Nephron progenitor cell (in vitro differentiated cells): ENCODE measurements around the gene ZDHHC3.

ENCODE experiments used
- DNase-seq: peaks from one replicate; pipeline ENCODE4 v3.0.0; 2021
- H3K27ac Mint-ChIP-seq: 2 replicates; pipeline ENCODE4 v1.8.0; 2021; ENCODE audit warnings: mild to moderate bottlenecking, moderate library complexity, mixed read lengths
- H3K27me3 Mint-ChIP-seq: 2 replicates; pipeline ENCODE4 v1.8.0; 2021; ENCODE audit warnings: mild to moderate bottlenecking, low read depth, mixed read lengths; ENCODE audit not compliant: poor library complexity
- H3K36me3 Mint-ChIP-seq: 2 replicates; pipeline ENCODE4 v1.8.0; 2021; ENCODE audit warnings: low read depth, mixed read lengths
- H3K4me1 Mint-ChIP-seq: 2 replicates; pipeline ENCODE4 v1.8.0; 2021; ENCODE audit warnings: mixed read lengths
- H3K4me3 Mint-ChIP-seq: 2 replicates; pipeline ENCODE4 v1.8.0; 2021; ENCODE audit warnings: mild to moderate bottlenecking, moderate library complexity, mixed read lengths
- H3K9me3 Mint-ChIP-seq: 2 replicates; pipeline ENCODE4 v1.8.0; 2021; ENCODE audit warnings: mild to moderate bottlenecking, moderate library complexity, mixed read lengths
- TF ChIP-seq, protein P1 (sequence below): fragments of 200-600 bp; sonication (generic); IDR thresholded peaks from 2 replicates; pipeline ENCODE4 v1.5.0; 2021; ENCODE audit warnings: antibody characterized with exemption

The ZDHHC3 gene

GRCh38 chr3:44913868-44914468 lies 62.0 kb downstream of the ZDHHC3 start:
- Mint-ChIP-seq H3K36me3 (peaks cover 5% of the 10 kb centered on the region), H3K4me1 (peaks cover 17% of the 10 kb centered on the region), H3K27me3 (peaks cover 13% of the 10 kb centered on the region), H3K9me3 (peaks cover 8% of the 10 kb centered on the region), H3K27ac (no peak overlapping the region), H3K4me3 (no peak overlapping the region)
- peak; percentile 78 for DNase-seq
- TF ChIP-seq, protein P1, sequence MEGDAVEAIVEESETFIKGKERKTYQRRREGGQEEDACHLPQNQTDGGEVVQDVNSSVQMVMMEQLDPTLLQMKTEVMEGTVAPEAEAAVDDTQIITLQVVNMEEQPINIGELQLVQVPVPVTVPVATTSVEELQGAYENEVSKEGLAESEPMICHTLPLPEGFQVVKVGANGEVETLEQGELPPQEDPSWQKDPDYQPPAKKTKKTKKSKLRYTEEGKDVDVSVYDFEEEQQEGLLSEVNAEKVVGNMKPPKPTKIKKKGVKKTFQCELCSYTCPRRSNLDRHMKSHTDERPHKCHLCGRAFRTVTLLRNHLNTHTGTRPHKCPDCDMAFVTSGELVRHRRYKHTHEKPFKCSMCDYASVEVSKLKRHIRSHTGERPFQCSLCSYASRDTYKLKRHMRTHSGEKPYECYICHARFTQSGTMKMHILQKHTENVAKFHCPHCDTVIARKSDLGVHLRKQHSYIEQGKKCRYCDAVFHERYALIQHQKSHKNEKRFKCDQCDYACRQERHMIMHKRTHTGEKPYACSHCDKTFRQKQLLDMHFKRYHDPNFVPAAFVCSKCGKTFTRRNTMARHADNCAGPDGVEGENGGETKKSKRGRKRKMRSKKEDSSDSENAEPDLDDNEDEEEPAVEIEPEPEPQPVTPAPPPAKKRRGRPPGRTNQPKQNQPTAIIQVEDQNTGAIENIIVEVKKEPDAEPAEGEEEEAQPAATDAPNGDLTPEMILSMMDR, result peak; percentile 87

GRCh38 chr3:44910693-44911092 lies 65.3 kb downstream of the ZDHHC3 start:
- peaks cover 13% of the 10 kb centered on the region for H3K27me3 Mint-ChIP-seq
- H3K27ac Mint-ChIP-seq, result no peak overlapping the region
- no peak for DNase-seq
- H3K4me3 Mint-ChIP-seq, result no peak overlapping the region
- peaks cover 8% of the 10 kb centered on the region for H3K9me3 Mint-ChIP-seq
- H3K4me1 Mint-ChIP-seq, result peaks cover 34% of the 10 kb centered on the region
- no peaks in the 10 kb centered on the region for H3K36me3 Mint-ChIP-seq
- TF ChIP-seq, protein P1, result no peak

GRCh38 chr3:44909063-44909462 lies 66.9 kb downstream of the ZDHHC3 start:
- H3K9me3 Mint-ChIP-seq, result peaks cover 8% of the 10 kb centered on the region
- no peak overlapping the region for H3K27ac Mint-ChIP-seq
- no peaks in the 10 kb centered on the region for H3K36me3 Mint-ChIP-seq
- peaks cover 36% of the 10 kb centered on the region for H3K4me1 Mint-ChIP-seq
- no peak overlapping the region for H3K4me3 Mint-ChIP-seq
- TF ChIP-seq, protein P1, result no peak
- DNase-seq, result no peak
- H3K27me3 Mint-ChIP-seq, result peaks cover 8% of the 10 kb centered on the region

DNA sequence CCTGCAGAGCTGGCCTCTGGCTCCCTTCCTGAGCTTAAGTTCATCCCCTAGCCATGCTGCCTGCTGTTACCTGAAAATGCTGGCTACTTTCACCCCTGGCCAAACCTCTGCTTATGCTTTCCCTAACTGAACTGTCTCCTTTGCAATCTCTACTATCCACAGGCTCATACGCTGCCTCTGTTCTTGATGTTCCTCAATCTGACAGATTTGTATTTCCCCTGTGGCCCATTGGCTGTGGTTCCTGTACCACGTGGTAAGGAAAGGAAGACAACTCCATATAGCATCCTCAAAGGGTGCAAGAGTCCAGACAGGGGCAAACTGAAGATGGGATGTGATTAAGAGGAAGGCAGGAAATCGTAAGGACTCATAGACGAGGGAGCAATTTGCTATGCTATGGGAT lies 68.4 kb downstream of the ZDHHC3 start:
- Mint-ChIP-seq H3K4me1 (peaks cover 40% of the 10 kb centered on the region), H3K27ac (no peak overlapping the region), H3K36me3 (no peaks in the 10 kb centered on the region), H3K9me3 (peaks cover 8% of the 10 kb centered on the region), H3K27me3 (peaks cover 10% of the 10 kb centered on the region), H3K4me3 (no peak overlapping the region)
- TF ChIP-seq, protein P1, result no peak
- no peak for DNase-seq

DNA sequence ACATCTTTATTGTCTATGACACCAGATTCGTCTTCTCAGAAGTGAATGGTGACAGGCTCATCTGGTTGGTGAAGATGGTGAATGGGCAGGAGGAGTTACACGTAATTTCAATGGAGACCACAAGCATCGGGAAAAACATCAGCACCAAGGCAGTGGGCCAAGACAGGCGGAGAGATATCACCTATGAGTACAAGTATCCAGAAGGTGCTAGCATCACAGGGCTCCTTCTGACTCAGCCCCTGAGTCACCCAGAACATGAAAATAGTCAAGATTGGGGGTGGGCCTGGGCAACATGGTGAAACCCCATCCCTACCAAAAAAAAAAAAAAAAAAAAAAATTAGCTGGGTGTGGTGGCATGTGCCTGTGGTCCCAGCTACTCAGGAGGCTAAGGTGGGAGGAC lies 69.0 kb downstream of the ZDHHC3 start:
- peaks cover 10% of the 10 kb centered on the region for H3K27me3 Mint-ChIP-seq
- peaks cover 8% of the 10 kb centered on the region for H3K9me3 Mint-ChIP-seq
- no peak overlapping the region for H3K27ac Mint-ChIP-seq
- H3K36me3 Mint-ChIP-seq, result no peaks in the 10 kb centered on the region
- DNase-seq, result no peak
- peaks cover 42% of the 10 kb centered on the region for H3K4me1 Mint-ChIP-seq
- TF ChIP-seq, protein P1, result no peak
- H3K4me3 Mint-ChIP-seq, result no peak overlapping the region

DNA sequence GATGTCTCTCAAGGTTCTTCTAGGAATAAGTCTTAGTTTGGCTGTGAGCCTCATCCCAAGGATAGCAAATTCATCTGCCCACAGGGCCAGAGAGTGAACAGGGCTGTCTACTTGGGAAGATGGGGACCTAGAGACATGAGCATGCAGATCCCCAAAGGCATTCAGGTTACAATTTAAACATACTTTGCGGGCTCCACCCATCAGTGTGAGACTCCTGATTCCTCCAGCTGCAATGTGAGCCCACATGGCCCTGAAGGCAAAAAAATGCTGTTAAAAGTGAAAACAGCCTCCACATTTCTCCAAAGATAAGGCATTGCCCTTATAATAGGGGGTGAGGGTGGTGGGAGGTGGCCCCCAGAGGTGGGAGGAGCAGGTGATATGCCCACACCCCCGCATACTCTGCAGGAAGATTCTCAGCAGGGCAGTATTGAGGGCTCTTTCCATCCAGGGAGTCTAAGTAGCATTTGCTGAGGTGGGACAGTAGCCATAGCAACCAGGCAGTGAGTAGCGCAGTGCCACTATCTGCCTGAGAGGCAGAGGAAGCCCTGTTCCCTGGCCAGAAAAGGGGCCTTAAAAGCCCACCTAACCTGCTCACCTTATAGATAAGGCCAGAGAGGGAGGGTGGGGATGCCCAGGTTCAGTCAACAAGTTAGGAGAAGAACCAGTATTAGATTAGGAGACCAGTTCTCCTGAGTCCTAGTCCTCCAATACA lies 70.4 kb downstream of the ZDHHC3 start:
- H3K27ac Mint-ChIP-seq, result no peak overlapping the region
- peaks cover 10% of the 10 kb centered on the region for H3K27me3 Mint-ChIP-seq
- no peaks in the 10 kb centered on the region for H3K36me3 Mint-ChIP-seq
- DNase-seq, result no peak
- H3K4me1 Mint-ChIP-seq, result peaks cover 44% of the 10 kb centered on the region
- TF ChIP-seq, protein P1, result no peak
- H3K9me3 Mint-ChIP-seq, result no peaks in the 10 kb centered on the region
- H3K4me3 Mint-ChIP-seq, result no peak overlapping the region
